GM18498 (cell line): ENCODE measurements around the gene GSTT4.
"Not testable (repeated sequence)": the region's sequence is repeated elsewhere in the genome, so short reads cannot be mapped to it uniquely, and the experiment has no call there.

ENCODE experiments used
- ATAC-seq: cut with Tn5 transposase; IDR thresholded peaks from one replicate; pipeline ENCODE4 v1.9.1; 2021; ENCODE audit warnings: mild to moderate bottlenecking, moderate library complexity; ENCODE audit not compliant: unreplicated experiment

Gene GSTT4

GRCh38 chr22:24025475-24025874 lies 20.2 kb upstream of the GSTT4 start:
- no peak for ATAC-seq

- ATAC-seq, result no peak
These were observed 19.1 kb upstream of the GSTT4 start for GRCh38 chr22:24024354-24024753.

GRCh38 chr22:24023204-24023789 lies 18.0 kb upstream of the GSTT4 start:
- no peak for ATAC-seq

GRCh38 chr22:24021304-24021703 lies 16.1 kb upstream of the GSTT4 start:
- ATAC-seq, result no peak

- ATAC-seq, result no peak
These were observed 10.9 kb upstream of the GSTT4 start for GRCh38 chr22:24016156-24016555.

- no peak for ATAC-seq
These were observed 6.4 kb upstream of the GSTT4 start for GRCh38 chr22:24011735-24012068.

- no peak for ATAC-seq
These were observed 4.8 kb upstream of the GSTT4 start for GRCh38 chr22:24010018-24010391.

- no peak for ATAC-seq
These were observed 4.2 kb upstream of the GSTT4 start for GRCh38 chr22:24009227-24010017.

- no peak for ATAC-seq
These were observed 3.4 kb upstream of the GSTT4 start for GRCh38 chr22:24008381-24009226.

- ATAC-seq, result no peak
These were observed 2.7 kb upstream of the GSTT4 start for GRCh38 chr22:24008022-24008283.

GRCh38 chr22:24007253-24008021 lies 2.2 kb upstream of the GSTT4 start:
- ATAC-seq, result no peak

- ATAC-seq, result no peak
These were observed 1.6 kb upstream of the GSTT4 start for GRCh38 chr22:24006914-24007214.

- no peak for ATAC-seq
These were observed 1.1 kb upstream of the GSTT4 start for GRCh38 chr22:24006207-24006913.

GRCh38 chr22:24003887-24004286 lies 1.4 kb downstream of the GSTT4 start:
- ATAC-seq, result no peak

- ATAC-seq, result no peak
These were observed 2.4 kb downstream of the GSTT4 start for GRCh38 chr22:24002851-24003250.

- ATAC-seq, result no peak
These were observed 3.0 kb downstream of the GSTT4 start for GRCh38 chr22:24002272-24002671.

- no peak for ATAC-seq
These were observed 3.9 kb downstream of the GSTT4 start for GRCh38 chr22:24001314-24001713.

GRCh38 chr22:23999779-24000178 lies 5.5 kb downstream of the GSTT4 start:
- not testable (repeated sequence) for ATAC-seq

- ATAC-seq, result no peak
These were observed 8.2 kb downstream of the GSTT4 start for GRCh38 chr22:23997092-23997491.

GRCh38 chr22:23993581-23994177 lies 11.6 kb downstream of the GSTT4 start:
- not testable (repeated sequence) for ATAC-seq

- ATAC-seq, result not testable (repeated sequence)
These were observed 12.2 kb downstream of the GSTT4 start for GRCh38 chr22:23993080-23993479.
